K562 (cell line): ENCODE data around the gene AMIGO1. TPM values are rescaled to one million over a fixed set of nuclear protein-coding genes. Genes with fewer than 3 reads are reported as not detected.

Experiments used
- FOS ChIP-seq: IDR thresholded peaks from 3 replicates; pipeline ENCODE4 v1.6.1; 2011; ENCODE audit not compliant: insufficient read length; ENCODE audit errors: extremely low read depth
- FOXP4 ChIP-seq: sonication (generic); formaldehyde crosslinking; IDR thresholded peaks from 2 replicates; pipeline ENCODE4 v1.8.0; 2022; ENCODE audit warnings: mild to moderate bottlenecking, missing genetic modification reagents, borderline replicate concordance
- ILF3 ChIP-seq: fragments of 450-650 bp; IDR thresholded peaks from 2 replicates; pipeline ENCODE4 v1.6.1; 2018; ENCODE audit warnings: antibody characterized with exemption, mild to moderate bottlenecking, moderate library complexity, borderline replicate concordance
- NFRKB ChIP-seq: fragments of 450-650 bp; IDR thresholded peaks from 2 replicates; pipeline ENCODE4 v1.6.1; 2016; ENCODE audit warnings: low read depth
- NR2C1 ChIP-seq, 2 experiments: fragments of 450-650 bp; IDR thresholded peaks; 2 replicates each; pipeline ENCODE4 v1.6.1; 2017; ENCODE audit warnings: mild to moderate bottlenecking in 2 of 2, antibody characterized with exemption in 1 of 2, inconsistent platforms in 1 of 2, missing compliant biosample characterization in 1 of 2, missing genetic modification characterization in 1 of 2
- REST ChIP-seq, 2 experiments: fragments of 450-650 bp; formaldehyde crosslinking in 1 of 2; IDR thresholded peaks; 2 replicates each; pipeline versions ENCODE4 v1.4.0 to v1.6.1; 2014 to 2020; ENCODE audit warnings: mild to moderate bottlenecking in 2 of 2, borderline replicate concordance in 1 of 2, low read depth in 1 of 2
- TEAD4 ChIP-seq, 2 experiments: sonication (generic) in 1 of 2; formaldehyde crosslinking in 1 of 2; IDR thresholded peaks; 2 replicates each; pipeline versions ENCODE4 v1.6.1 to v1.8.0; 2012 to 2022; ENCODE audit warnings: borderline replicate concordance in 1 of 2, inconsistent platforms in 1 of 2, low read length in 1 of 2, mild to moderate bottlenecking in 1 of 2, missing genetic modification reagents in 1 of 2
- U2AF1 ChIP-seq: fragments of 200-400 bp; formaldehyde crosslinking; optimal IDR thresholded peaks from 2 replicates; pipeline ENCODE3; 2017; ENCODE audit warnings: mild to moderate bottlenecking, low read depth, low read length, moderate library complexity
- ZFP1 ChIP-seq: fragments of 450-650 bp; formaldehyde crosslinking; IDR thresholded peaks from 2 replicates; pipeline ENCODE4 v1.4.0; 2020; ENCODE audit warnings: mild to moderate bottlenecking, mixed read lengths
- ZNF274 ChIP-seq: IDR thresholded peaks from 2 replicates; pipeline ENCODE4 v1.6.1; 2011; ENCODE audit warnings: low read depth, mild to moderate bottlenecking, low read length, moderate library complexity, borderline replicate concordance
- ZNF395 ChIP-seq: fragments of 200-800 bp; sonication (Bioruptor generic); IDR thresholded peaks from 2 replicates; pipeline ENCODE4 v1.6.1; 2017; ENCODE audit warnings: missing genetic modification characterization, missing compliant biosample characterization
- ZNF79 ChIP-seq: fragments of 250-450 bp; sonication (Bioruptor Pico); IDR thresholded peaks from 2 replicates; pipeline ENCODE4 v1.4.0; 2020; ENCODE audit warnings: low read depth, mild to moderate bottlenecking, moderate library complexity
- polyA plus RNA-seq, 8 experiments: library from polyadenylated mRNA; depleted of rRNA in 4 of 8; stranded (reverse) in 5 of 8; unstranded in 3 of 8; fragments of >200 nt; fragmentation: Nextera tagmentation in 2 of 8; fragmentation: Illumina TruSeq in 1 of 8; extraction: Ambion mirVana in 2 of 8; extraction: Trizol in 1 of 8; gene quantifications; 2 replicates each; pipeline versions ENCODE4 v1.2.1 to v1.2.3, GENCODE V29; 2011 to 2014; ENCODE audit warnings: inconsistent platforms in 1 of 8, missing spikeins in 1 of 8
- total RNA-seq, 7 experiments: library from RNA; depleted of rRNA in 6 of 7; stranded (reverse); fragments of >200 nt in 6 of 7; fragmentation: Illumina TruSeq in 2 of 7; extraction: Trizol in 2 of 7; gene quantifications; 2 replicates each; pipeline versions ENCODE4 v1.2.1 to v1.2.3, GENCODE V29; 2011 to 2021; ENCODE audit warnings: low replicate concordance in 1 of 7

The AMIGO1 gene
- total and polyA plus RNA-seq, 9 of the 15 experiments (the other 6 are each of a cell fraction or from before 2014, with no cell fraction given), result 0.24 to 1.0 (median 0.54) TPM

- TF ChIP-seq REST (IDR thresholded peaks at IDR 0.05; ENCODE audit: borderline replicate concordance), result peak; percentile 92; the same call in 1 of the 2 replicates
- no peak for TF ChIP-seq REST (CRISPR knock-in tag; IDR thresholded peaks at IDR 0.05; ENCODE audit: low read depth)
- 0 out of 2 replicates have a peak, but pooled peaks have one; percentile 49 for TF ChIP-seq ILF3
- TF ChIP-seq FOXP4, result no peak
- peak; percentile 21; the same call in 1 of the 2 replicates for TF ChIP-seq NR2C1 (IDR thresholded peaks at IDR 0.05)
- no peak for TF ChIP-seq NR2C1 (tag; IDR thresholded peaks at IDR 0.05)
- TF ChIP-seq FOS, result no peak
- TF ChIP-seq ZFP1, result no peak
- TF ChIP-seq ZNF395 (CRISPR knock-in tag), result no peak
- no peak for TF ChIP-seq ZNF274
- no peak for TF ChIP-seq ZNF79 (CRISPR knock-in tag)
- no peak for TF ChIP-seq U2AF1
- peak; percentile 45; the same call in 1 of the 2 replicates for TF ChIP-seq TEAD4 (IDR thresholded peaks at IDR 0.05; ENCODE audit: low read length)
- no peak for TF ChIP-seq TEAD4 (CRISPR knock-in tag; IDR thresholded peaks at IDR 0.05; ENCODE audit: borderline replicate concordance)
- peak; percentile 95 for TF ChIP-seq NFRKB
Measured at GRCh38 chr1:109546311-109547109, 37.0 kb upstream of the AMIGO1 start (continued).
